ENCODE results near the gene TIMM22. TPM values are rescaled to one million over a fixed set of nuclear protein-coding genes. Genes with fewer than 3 reads are reported as not detected.

TIMM22 gene
- total and polyA plus RNA-seq, 2 of the 13 experiments (the other 11 are each of a cell fraction or from before 2014, with no cell fraction given) = 6.2 to 15.5 TPM

DNA sequence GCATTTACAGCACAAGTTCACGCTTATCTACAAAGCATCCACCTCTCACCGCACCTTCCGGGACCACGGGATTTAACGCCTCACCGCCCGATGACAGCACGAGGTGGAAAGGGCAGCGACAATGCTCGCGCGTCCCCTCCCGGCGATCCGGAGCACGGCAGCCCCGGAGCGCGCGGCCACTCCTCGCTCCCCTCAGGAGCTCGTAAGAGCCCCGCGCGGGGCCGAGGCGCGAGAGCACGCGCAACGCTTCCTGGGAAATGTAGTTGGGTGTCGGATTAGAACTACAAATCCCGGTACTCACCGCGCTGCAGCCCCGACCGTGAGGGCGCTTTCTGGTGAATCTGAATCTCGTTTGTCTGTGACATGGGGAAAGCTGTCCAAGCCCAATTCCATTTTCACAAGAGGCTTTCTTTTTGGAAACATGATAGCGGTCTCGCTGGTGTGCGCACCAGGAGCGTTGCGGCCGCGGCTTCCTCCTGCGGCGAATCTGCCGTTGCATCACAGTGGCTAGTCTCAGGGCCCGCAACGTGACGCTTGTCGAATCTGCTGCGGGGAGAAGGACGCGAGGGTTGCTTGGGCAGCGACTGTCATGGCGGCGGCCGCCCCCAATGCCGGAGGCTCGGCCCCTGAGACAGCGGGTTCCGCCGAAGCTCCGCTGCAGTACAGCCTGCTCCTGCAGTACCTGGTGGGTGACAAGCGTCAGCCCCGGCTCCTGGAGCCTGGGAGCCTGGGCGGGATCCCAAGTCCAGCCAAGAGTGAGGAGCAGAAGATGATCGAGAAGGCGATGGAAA, at the start of gene TIMM22 (continued):
- peak; percentile 87; the same call in 1 of the 2 replicates for TF ChIP-seq ZBTB7A (CRISPR knock-in tag; IDR thresholded peaks at IDR 0.05)
- TF ChIP-seq, protein P1, sequence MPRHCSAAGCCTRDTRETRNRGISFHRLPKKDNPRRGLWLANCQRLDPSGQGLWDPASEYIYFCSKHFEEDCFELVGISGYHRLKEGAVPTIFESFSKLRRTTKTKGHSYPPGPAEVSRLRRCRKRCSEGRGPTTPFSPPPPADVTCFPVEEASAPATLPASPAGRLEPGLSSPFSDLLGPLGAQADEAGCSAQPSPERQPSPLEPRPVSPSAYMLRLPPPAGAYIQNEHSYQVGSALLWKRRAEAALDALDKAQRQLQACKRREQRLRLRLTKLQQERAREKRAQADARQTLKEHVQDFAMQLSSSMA (CRISPR knock-in tag; IDR thresholded peaks at IDR 0.05) = no peak
- TF ChIP-seq FOSL2 (CRISPR knock-in tag; IDR thresholded peaks at IDR 0.05) = peak; percentile 57
- TF ChIP-seq HNF4G (IDR thresholded peaks at IDR 0.05; ENCODE audit: borderline replicate concordance, low read depth, low read length) = 0 out of 2 replicates have a peak, but pooled peaks have one; percentile 14
- no peak for TF ChIP-seq HNF4G (CRISPR knock-in tag; IDR thresholded peaks at IDR 0.05; ENCODE audit: borderline replicate concordance, low read depth)
- TF ChIP-seq, protein P2, sequence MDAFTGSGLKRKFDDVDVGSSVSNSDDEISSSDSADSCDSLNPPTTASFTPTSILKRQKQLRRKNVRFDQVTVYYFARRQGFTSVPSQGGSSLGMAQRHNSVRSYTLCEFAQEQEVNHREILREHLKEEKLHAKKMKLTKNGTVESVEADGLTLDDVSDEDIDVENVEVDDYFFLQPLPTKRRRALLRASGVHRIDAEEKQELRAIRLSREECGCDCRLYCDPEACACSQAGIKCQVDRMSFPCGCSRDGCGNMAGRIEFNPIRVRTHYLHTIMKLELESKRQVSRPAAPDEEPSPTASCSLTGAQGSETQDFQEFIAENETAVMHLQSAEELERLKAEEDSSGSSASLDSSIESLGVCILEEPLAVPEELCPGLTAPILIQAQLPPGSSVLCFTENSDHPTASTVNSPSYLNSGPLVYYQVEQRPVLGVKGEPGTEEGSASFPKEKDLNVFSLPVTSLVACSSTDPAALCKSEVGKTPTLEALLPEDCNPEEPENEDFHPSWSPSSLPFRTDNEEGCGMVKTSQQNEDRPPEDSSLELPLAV (CRISPR knock-in tag; conservative IDR thresholded peaks at IDR 0.05; ENCODE audit: low read depth) = no peak; the same call in 1 of the 2 replicates
- TF ChIP-seq TEF (CRISPR knock-in tag; IDR thresholded peaks at IDR 0.05) = no peak
- no peak for TF ChIP-seq THYN1 (CRISPR knock-in tag; IDR thresholded peaks at IDR 0.05; ENCODE audit: borderline replicate concordance, low read depth)
- TF ChIP-seq CEBPZ (IDR thresholded peaks at IDR 0.05; ENCODE audit: low read length) = no peak
- TF ChIP-seq, protein P3, sequence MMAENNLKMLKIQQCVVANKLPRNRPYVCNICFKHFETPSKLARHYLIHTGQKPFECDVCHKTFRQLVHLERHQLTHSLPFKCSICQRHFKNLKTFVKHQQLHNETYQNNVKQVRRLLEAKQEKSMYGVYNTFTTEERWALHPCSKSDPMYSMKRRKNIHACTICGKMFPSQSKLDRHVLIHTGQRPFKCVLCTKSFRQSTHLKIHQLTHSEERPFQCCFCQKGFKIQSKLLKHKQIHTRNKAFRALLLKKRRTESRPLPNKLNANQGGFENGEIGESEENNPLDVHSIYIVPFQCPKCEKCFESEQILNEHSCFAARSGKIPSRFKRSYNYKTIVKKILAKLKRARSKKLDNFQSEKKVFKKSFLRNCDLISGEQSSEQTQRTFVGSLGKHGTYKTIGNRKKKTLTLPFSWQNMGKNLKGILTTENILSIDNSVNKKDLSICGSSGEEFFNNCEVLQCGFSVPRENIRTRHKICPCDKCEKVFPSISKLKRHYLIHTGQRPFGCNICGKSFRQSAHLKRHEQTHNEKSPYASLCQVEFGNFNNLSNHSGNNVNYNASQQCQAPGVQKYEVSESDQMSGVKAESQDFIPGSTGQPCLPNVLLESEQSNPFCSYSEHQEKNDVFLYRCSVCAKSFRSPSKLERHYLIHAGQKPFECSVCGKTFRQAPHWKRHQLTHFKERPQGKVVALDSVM (CRISPR knock-in tag; IDR thresholded peaks at IDR 0.05) = peak; percentile 59
- no peak for TF ChIP-seq SETDB1 (CRISPR knock-in tag; IDR thresholded peaks at IDR 0.05; ENCODE audit: borderline replicate concordance)
- TF ChIP-seq, protein P4, sequence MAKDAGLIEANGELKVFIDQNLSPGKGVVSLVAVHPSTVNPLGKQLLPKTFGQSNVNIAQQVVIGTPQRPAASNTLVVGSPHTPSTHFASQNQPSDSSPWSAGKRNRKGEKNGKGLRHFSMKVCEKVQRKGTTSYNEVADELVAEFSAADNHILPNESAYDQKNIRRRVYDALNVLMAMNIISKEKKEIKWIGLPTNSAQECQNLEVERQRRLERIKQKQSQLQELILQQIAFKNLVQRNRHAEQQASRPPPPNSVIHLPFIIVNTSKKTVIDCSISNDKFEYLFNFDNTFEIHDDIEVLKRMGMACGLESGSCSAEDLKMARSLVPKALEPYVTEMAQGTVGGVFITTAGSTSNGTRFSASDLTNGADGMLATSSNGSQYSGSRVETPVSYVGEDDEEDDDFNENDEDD (CRISPR knock-in tag; IDR thresholded peaks at IDR 0.05; ENCODE audit: borderline replicate concordance) = peak; percentile 95
- TF ChIP-seq ZNF678 (CRISPR knock-in tag; IDR thresholded peaks at IDR 0.05) = peak; percentile 7; the same call in 1 of the 2 replicates
